GM20431 (cell line): ENCODE data around the gene GTF2IRD2.
"Not testable (repeated sequence)": the region's sequence is repeated elsewhere in the genome, so short reads cannot be mapped to it uniquely, and the experiment has no call there.

Experiments used
- in situ Hi-C: fragments of 300-500 bp; cut with MseI, MboI; formaldehyde crosslinking; loops from one replicate; pipeline ENCODE4 v1.15.0; 2020; ENCODE audit warnings: low sequenced_read_pairs; ENCODE audit not compliant: unreplicated experiment

The GTF2IRD2 gene

GRCh38 chr7:74789200-74789736 lies 62.1 kb downstream of the GTF2IRD2 start:
- in situ Hi-C loops = not testable (repeated sequence)

DNA sequence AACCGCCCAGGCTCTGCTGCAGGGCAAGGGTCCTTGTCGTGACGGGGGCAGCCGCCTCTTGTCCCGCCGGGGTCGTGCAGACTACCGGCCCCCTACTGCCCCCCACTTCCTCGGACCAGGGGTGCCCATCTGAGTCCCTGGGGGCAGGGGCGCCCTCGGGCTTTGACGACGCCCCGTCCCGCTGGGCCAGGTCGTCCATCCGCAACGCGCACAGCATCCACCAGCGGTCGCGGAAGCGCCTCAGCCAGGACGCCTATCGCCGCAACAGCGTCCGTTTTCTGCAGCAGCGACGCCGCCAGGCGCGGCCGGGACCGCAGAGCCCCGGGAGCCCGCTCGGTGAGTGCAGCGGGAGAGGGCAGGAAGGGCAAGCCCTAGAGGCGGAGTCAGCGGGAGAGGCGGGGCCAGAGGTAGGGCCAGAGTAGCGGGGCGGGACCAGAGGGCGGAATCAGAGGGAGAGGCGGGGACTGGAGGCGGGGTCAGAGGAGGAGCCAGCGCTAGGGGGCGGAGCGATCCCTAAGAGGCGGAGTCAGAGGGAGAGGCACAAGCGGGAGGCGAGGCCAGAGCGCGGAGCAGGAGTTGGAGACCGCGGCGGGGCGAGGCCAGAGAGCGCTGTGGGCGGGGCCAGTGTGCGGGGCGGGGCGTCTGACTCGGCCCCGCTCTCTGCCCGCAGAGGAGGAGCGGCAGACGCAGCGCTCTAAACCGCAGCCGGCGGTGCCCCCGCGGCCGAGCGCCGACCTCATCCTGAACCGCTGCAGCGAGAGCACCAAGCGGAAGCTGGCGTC lies 62.8 kb downstream of the GTF2IRD2 start:
- in situ Hi-C loops = not testable (repeated sequence)

DNA sequence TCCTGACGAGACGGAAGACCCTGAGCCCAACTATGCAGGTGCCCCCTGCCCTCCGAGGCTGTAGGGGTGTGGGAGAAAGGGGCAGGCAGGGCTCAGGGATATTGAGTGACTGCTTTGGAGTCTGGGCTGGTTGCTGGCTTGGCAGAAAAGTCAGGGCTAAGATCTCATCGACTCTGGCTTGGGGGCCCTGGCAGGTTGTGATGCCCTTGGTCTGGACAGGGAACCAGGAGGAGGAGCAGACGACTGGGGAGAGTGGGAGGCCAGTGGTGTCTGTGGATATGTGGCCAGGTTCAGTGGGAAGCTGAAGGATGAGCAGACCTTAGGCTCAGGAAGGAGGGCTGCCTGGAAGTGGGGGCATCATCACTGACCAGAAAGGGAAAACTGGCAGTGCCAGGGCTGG lies 67.8 kb downstream of the GTF2IRD2 start:
- in situ Hi-C loops = not testable (repeated sequence)

DNA sequence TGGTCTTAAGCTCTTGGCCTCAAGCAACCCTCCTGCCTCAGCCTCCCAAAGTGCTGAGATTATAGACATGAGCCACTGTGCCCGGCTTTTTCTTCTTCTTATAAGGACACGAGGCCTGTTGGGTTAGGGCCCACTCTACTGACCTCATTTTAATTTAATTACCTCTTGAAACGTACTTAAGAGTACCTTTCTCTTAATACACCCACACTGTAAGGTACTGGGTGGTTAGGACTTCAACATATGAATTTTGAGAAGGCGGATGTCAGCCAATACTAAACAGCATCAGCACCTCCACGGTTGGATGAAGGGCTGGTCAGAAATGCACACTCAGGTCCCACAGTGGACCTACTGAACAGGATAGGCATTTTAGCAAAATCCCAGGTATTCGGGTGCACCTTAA lies 69.7 kb downstream of the GTF2IRD2 start:
- in situ Hi-C loops = not testable (repeated sequence)

DNA sequence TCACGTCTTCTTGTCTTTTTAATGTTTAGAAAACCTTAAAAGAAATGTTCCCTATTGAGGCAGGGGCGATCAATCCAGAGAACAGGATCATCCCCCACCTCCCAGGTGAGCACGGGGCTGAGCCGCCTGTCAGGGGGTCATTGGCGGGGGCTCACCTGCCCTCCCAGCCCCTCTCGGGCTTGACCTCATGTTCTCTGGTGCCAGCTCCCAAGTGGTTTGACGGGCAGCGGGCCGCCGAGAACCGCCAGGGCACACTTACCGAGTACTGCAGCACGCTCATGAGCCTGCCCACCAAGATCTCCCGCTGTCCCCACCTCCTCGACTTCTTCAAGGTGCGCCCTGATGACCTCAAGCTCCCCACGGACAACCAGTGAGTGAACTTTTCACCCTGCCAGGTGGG lies 72.4 kb downstream of the GTF2IRD2 start:
- in situ Hi-C loops = not testable (repeated sequence)

DNA sequence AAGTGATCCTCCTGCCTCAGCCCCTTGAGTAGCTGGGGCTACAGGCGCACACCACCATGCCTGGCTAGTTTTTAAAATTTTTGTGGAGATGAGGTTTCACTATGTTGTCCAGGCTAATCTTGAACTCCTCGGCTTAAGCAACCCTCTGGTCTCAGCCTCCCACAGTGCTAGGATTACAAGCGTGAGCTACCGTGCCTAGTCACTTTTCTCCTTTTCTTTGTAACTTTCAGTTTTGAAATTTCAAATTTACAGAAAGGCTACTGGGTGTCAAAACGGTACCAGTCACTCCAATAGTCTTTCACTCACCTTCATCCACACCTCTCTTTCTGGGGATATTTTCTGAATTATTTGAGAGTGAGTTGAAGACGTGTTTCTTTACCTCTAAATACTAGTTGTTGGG lies 76.3 kb downstream of the GTF2IRD2 start:
- in situ Hi-C loops = not testable (repeated sequence)

DNA sequence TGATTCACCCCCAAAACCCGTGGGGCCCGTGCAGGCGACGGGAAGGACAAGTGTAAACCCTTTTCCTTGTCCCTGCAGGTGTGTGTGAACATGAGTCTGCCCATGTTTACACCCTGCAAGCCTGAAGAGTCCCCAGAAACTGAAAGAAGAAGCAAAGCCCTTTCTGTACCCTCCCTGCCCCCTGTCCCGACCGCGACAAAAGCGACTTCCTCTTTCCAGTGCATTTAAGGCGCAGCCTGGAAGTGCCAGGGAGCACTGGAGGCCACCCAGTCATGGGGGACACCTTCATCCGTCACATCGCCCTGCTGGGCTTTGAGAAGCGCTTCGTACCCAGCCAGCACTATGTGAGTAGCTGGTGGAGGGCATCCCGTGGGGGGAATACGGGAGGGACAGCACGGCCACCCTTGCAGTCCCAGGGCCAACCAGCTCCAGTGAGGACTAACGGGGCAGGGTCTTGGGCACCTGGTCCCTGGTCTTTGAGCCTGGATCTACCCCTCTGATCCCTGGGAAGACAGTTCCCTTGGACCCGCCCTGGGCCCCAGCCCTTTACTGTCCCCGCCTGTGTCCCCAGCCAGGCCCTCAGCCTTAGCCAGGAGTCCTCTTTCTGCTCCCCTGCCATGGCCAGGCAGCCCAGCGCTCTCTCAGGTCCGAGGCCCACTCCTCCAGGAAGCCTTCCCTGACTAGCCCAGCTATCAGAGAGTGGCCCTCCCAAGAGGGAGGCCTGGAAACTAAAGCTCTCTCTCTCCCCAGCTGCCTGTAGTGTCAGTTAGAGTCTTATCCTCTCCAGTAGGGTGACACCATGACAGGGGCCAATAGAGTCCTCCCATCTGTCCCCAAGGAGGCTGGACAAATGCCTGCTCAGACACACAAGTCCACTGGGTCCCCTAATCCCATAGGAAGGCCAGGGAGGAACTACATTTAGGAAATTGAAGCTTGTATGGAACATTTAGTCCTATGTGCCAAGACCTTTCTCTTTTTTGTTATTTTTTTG lies 77.3 kb downstream of the GTF2IRD2 start, which contains the start of gene NCF1:
Gene NCF1 (plus strand): TSS at position 252 of the 991 bp plus-strand sequence. CDS start 21 bp downstream, at position 273.
- in situ Hi-C loops = not testable (repeated sequence)

- in situ Hi-C loops = not testable (repeated sequence)
These were observed 79.3 kb downstream of the GTF2IRD2 start for GRCh38 chr7:74772093-74772492.

DNA sequence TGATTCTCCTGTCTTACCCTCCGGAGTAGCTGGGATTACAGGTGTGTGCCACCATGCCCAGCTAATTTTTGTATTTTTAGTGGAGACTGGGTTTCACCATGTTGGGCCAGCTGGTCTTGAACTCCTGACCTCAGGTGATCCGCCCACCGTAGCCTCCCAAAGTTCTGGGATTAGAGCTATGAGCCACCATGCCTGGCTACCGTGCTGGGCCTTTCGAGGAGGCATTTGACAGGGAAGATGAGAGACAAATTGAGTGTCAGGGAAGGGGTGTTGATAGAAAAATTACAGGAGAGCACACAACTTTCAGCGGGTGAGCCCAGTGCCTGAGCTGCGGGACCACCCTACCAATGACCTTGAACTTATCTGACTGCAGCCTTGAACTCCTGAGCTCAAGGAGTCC lies 81.3 kb downstream of the GTF2IRD2 start:
- in situ Hi-C loops = not testable (repeated sequence)

DNA sequence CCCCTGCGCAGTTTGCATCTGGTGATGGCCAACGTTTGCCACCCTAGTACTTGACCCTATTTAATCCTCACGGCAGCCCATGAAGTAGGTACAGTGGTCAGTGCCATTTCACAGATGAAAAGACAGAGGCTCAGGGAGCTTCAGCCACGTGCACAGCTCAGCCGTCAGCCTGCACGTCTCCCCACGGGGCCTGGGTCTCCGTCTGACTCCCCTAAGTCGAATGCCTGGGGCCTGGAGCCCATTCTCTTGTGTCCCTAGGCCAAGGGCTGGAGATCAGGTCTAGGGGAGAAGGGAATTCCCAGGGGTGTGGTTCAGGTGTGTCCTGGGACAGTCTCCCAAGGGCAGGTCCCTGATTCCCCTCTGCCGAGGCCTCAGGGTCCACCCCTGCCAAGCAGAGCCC lies 84.4 kb downstream of the GTF2IRD2 start:
- in situ Hi-C loops = not testable (repeated sequence)

DNA sequence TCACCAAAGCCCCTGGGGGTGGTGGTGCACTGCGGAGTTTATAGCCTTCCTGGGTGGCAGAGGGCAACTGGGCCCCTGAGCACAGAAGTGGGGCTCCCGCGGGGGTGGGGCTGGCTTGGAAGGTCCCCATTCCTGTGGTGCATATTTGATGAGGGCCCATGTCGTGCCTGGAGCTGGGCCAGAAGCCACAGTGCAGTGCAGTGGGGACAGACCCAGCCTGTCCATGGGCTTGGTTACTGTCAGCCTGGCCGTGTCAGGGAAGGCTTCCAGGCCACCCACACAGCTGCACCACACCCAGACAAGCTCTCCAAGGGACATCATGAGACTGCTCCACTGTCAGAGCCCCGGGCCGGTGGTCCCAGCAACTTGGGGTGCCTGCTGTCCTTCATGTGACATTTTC lies 84.9 kb downstream of the GTF2IRD2 start:
- in situ Hi-C loops = not testable (repeated sequence)

GRCh38 chr7:74765205-74765918 lies 86.0 kb downstream of the GTF2IRD2 start:
- in situ Hi-C loops = not testable (repeated sequence)

- in situ Hi-C loops = not testable (repeated sequence)
These were observed 92.4 kb downstream of the GTF2IRD2 start for GRCh38 chr7:74758982-74759381.

GRCh38 chr7:74758268-74758667 lies 93.1 kb downstream of the GTF2IRD2 start:
- in situ Hi-C loops = not testable (repeated sequence)

DNA sequence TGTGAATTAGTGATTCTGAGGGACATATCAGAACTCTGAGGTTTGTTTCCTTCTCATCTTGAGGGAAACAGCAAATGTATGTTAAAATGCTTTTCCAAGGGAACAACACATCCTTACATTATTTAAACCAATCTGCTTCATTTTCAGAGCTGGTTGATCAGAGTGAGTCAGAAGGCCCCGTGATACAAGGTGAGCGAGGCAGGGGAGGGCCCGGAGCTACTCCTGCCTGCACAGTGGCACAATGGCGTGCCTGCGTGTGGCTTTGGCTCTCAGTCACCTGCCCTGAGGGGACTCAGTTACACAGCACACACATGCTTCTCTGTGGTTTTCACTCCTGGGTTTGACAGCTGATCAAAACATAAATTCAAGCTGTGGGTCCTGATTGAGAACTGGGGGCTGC lies 94.7 kb downstream of the GTF2IRD2 start:
- in situ Hi-C loops = not testable (repeated sequence)

- in situ Hi-C loops = not testable (repeated sequence)
These were observed 97.4 kb downstream of the GTF2IRD2 start for GRCh38 chr7:74753921-74754482.
